ENCODE results near the gene PHF21B.
"Not testable (repeated sequence)": the region's sequence is repeated elsewhere in the genome, so short reads cannot be mapped to it uniquely, and the experiment has no call there.

The PHF21B gene

GRCh38 chr22:44916281-44917231 is 93.2 kb downstream of the PHF21B start:
- DNase-seq = no peak

- no peak for DNase-seq
Measured at GRCh38 chr22:44915441-44915840, 94.4 kb downstream of the PHF21B start.

GRCh38 chr22:44914026-44914721 is 95.6 kb downstream of the PHF21B start:
- DNase-seq = no peak

GRCh38 chr22:44913198-44913983 is 96.4 kb downstream of the PHF21B start:
- no peak for DNase-seq

GRCh38 chr22:44909241-44909640 is 100.6 kb downstream of the PHF21B start:
- no peak for DNase-seq

GRCh38 chr22:44907765-44908737 is 101.8 kb downstream of the PHF21B start:
- DNase-seq = no peak

GRCh38 chr22:44906999-44907644 is 102.7 kb downstream of the PHF21B start:
- DNase-seq = no peak

- no peak for DNase-seq
Measured at GRCh38 chr22:44906248-44906936, 103.4 kb downstream of the PHF21B start.

- not testable (repeated sequence) for DNase-seq
Measured at GRCh38 chr22:44904492-44905152, 105.2 kb downstream of the PHF21B start.

- not testable (repeated sequence) for DNase-seq
Measured at GRCh38 chr22:44903164-44903563, 106.6 kb downstream of the PHF21B start.

GRCh38 chr22:44901301-44901700 is 108.5 kb downstream of the PHF21B start:
- DNase-seq = no peak

GRCh38 chr22:44898236-44898635 is 111.6 kb downstream of the PHF21B start:
- DNase-seq = no peak

GRCh38 chr22:44895296-44896055 is 114.3 kb downstream of the PHF21B start:
- no peak for DNase-seq

- no peak for DNase-seq
Measured at GRCh38 chr22:44894782-44895181, 115.0 kb downstream of the PHF21B start.

GRCh38 chr22:44894321-44894720 is 115.5 kb downstream of the PHF21B start:
- DNase-seq = no peak

- DNase-seq = no peak
Measured at GRCh38 chr22:44893731-44894080, 116.1 kb downstream of the PHF21B start.

- no peak for DNase-seq
Measured at GRCh38 chr22:44892803-44893730, 116.7 kb downstream of the PHF21B start.

GRCh38 chr22:44892243-44892642 is 117.6 kb downstream of the PHF21B start:
- no peak for DNase-seq

All from stimulated activated CD4-positive, alpha-beta T cell treated with anti-CD3 and anti-CD28 coated beads, Interleukin-2, amount 100 ng/mL, for 24 hours (primary cell).